Endothelial cell of umbilical vein (primary cell): ENCODE measurements around the gene FATE1. TPM values are rescaled to one million over a fixed set of nuclear protein-coding genes. Genes with fewer than 3 reads are reported as not detected.

Experiments
- BruUV-seq: library from RNA; stranded (reverse); fragments of 400-500 nt; replicated peaks from 2 replicates; lab custom pipeline; 2021; lab: Mats Ljungman, UMichigan
- CTCF ChIA-PET: fragments of 300-600, 350-600 bp; sonication (Branson Sonifier 250); formaldehyde crosslinking; loops from one replicate; lab custom pipeline; 2021; ENCODE audit warnings: antibody characterized with exemption, inconsistent platforms; lab: Charles Lee
- POLR2A ChIA-PET: fragments of 300-600, 350-600 bp; sonication (Branson Sonifier 250); formaldehyde crosslinking; loops from one replicate; lab custom pipeline; 2021; ENCODE audit warnings: antibody characterized with exemption, inconsistent platforms; lab: Charles Lee
- DNase-seq: peaks from one replicate; pipeline ENCODE4 v3.0.0-alpha.2; 2011; ENCODE audit warnings: low read depth, low spot score
- FAIRE-seq: peaks from 2 replicates; lab custom pipeline; 2011; peaks lifted over from hg19 to GRCh38; lab: Jason Lieb, UNC
- H2AFZ ChIP-seq: 2 replicates; pipeline ENCODE4 v1.6.0; 2012; ENCODE audit warnings: low read depth, low read length, control low read depth, inconsistent platforms
- H3K27ac ChIP-seq: 2 replicates; pipeline ENCODE4 v1.5.1; 2011; ENCODE audit warnings: low read depth, mild to moderate bottlenecking, control low read depth, low read length, moderate library complexity; ENCODE audit not compliant: insufficient read depth
- H3K27me3 ChIP-seq, 2 experiments: 2 replicates each; pipeline versions ENCODE4 v1.6.0 to v1.6.1; 2011; ENCODE audit warnings: low read length in 2 of 2, mixed read lengths in 1 of 2; ENCODE audit not compliant: control insufficient read depth in 2 of 2, insufficient read depth in 2 of 2
- H3K36me3 ChIP-seq, 2 experiments: 2 replicates in 1 of 2; 3 replicates in 1 of 2; pipeline ENCODE4 v1.5.1; 2011; ENCODE audit warnings: low read length in 2 of 2, mild to moderate bottlenecking in 1 of 2, moderate library complexity in 1 of 2; ENCODE audit not compliant: control insufficient read depth in 2 of 2, insufficient read depth in 2 of 2; ENCODE audit errors: extremely low read depth in 1 of 2
- H3K4me1 ChIP-seq: 3 replicates; pipeline ENCODE4 v1.5.1; 2011; ENCODE audit warnings: mild to moderate bottlenecking, low read length; ENCODE audit not compliant: control insufficient read depth, insufficient read depth; ENCODE audit errors: extremely low read depth
- H3K4me2 ChIP-seq: 2 replicates; pipeline ENCODE4 v1.6.1; 2011; ENCODE audit warnings: low read length, control low read depth, mixed read lengths; ENCODE audit not compliant: insufficient read depth
- H3K4me3 ChIP-seq, 3 experiments: fragments of 200-600 bp in 1 of 3; sonication (generic), shearing (Covaris generic) in 1 of 3; replicated peaks in 1 of 3; 2 replicates each; pipeline ENCODE4 v1.5.1; 2011 to 2016; ENCODE audit warnings: control low read depth in 3 of 3, low read length in 3 of 3, mild to moderate bottlenecking in 2 of 3, inconsistent platforms in 1 of 3, low read depth in 1 of 3, moderate library complexity in 1 of 3; ENCODE audit not compliant: insufficient read depth in 1 of 3
- H3K79me2 ChIP-seq: 2 replicates; pipeline ENCODE4 v1.6.0; 2012; ENCODE audit warnings: low read length, inconsistent platforms; ENCODE audit not compliant: control insufficient read depth, insufficient read depth
- H3K9ac ChIP-seq: replicated peaks from 2 replicates; pipeline ENCODE3; 2011; ENCODE audit warnings: low read length, control low read depth; ENCODE audit not compliant: insufficient read depth; ENCODE audit errors: extremely low read depth
- H3K9me1 ChIP-seq: replicated peaks from 3 replicates; pipeline ENCODE4 v1.6.0; 2011; ENCODE audit warnings: mild to moderate bottlenecking, low read length; ENCODE audit not compliant: control insufficient read depth, insufficient read depth; ENCODE audit errors: extremely low read depth
- H3K9me3 ChIP-seq: replicated peaks from 2 replicates; pipeline ENCODE4 v1.5.1; 2012; ENCODE audit warnings: low read length, inconsistent platforms; ENCODE audit not compliant: control insufficient read depth, insufficient read depth
- H4K20me1 ChIP-seq: replicated peaks from 2 replicates; pipeline ENCODE3; 2011; ENCODE audit warnings: mild to moderate bottlenecking, low read length; ENCODE audit not compliant: control insufficient read depth, insufficient read depth; ENCODE audit errors: extremely low read depth
- CTCF ChIP-seq, 2 donors: IDR thresholded peaks; 1 replicate in 1 of 2; 2 replicates in 1 of 2; pipeline ENCODE4 v1.5.1; 2011; ENCODE audit warnings: low read length in 2 of 2, mild to moderate bottlenecking in 2 of 2, moderate library complexity in 2 of 2, control low read depth in 1 of 2, inconsistent platforms in 1 of 2, low read depth in 1 of 2; ENCODE audit not compliant: insufficient read depth in 1 of 2; ENCODE audit errors: extremely low read depth in 1 of 2
- EZH2 ChIP-seq: IDR thresholded peaks from 2 replicates; pipeline ENCODE4 v1.6.1; 2012; ENCODE audit warnings: borderline replicate concordance, low read depth, mild to moderate bottlenecking, moderate library complexity, low read length, inconsistent platforms; ENCODE audit not compliant: severe bottlenecking
- FOS ChIP-seq: IDR thresholded peaks from 2 replicates; pipeline ENCODE4 v1.6.1; 2011; ENCODE audit warnings: mild to moderate bottlenecking, low read length, moderate library complexity, borderline replicate concordance; ENCODE audit not compliant: insufficient read depth
- GATA2 ChIP-seq: IDR thresholded peaks from 2 replicates; pipeline ENCODE4 v1.7.0; 2011; ENCODE audit warnings: low read depth, mild to moderate bottlenecking, moderate library complexity, mixed read lengths, low read length; ENCODE audit not compliant: insufficient read length, insufficient read depth
- JUN ChIP-seq: IDR thresholded peaks from 2 replicates; pipeline ENCODE4 v1.6.1; 2011; ENCODE audit warnings: borderline replicate concordance, low read depth; ENCODE audit not compliant: insufficient read length, insufficient read depth
- MAX ChIP-seq: IDR thresholded peaks from 2 replicates; pipeline ENCODE4 v1.6.1; 2011; ENCODE audit not compliant: insufficient read depth, insufficient read length
- MYC ChIP-seq: IDR thresholded peaks from one replicate; pipeline ENCODE4 v1.6.1; 2011; ENCODE audit warnings: mild to moderate bottlenecking, low read depth, low read length
- POLR2A ChIP-seq: IDR thresholded peaks from 2 replicates; pipeline ENCODE4 v1.6.1; 2012; ENCODE audit warnings: low read depth, mild to moderate bottlenecking, control low read depth, low read length
- POLR2AphosphoS5 ChIP-seq: IDR thresholded peaks from 2 replicates; pipeline ENCODE4 v1.6.1; 2012; ENCODE audit warnings: low read depth, mild to moderate bottlenecking, control low read depth, low read length, moderate library complexity; ENCODE audit not compliant: insufficient read depth
- dilution Hi-C: fragments of 300-500 bp; cut with MboI; formaldehyde crosslinking; loops from one replicate; pipeline ENCODE4 v1.15.0; 2019; ENCODE audit warnings: low sequenced_read_pairs; ENCODE audit not compliant: extremely low pct_ligation_motif_present
- intact Hi-C: fragments of 100-400 bp; cut with micrococcal nuclease; formaldehyde crosslinking; loops from one replicate; pipeline ENCODE4 v1.10.0; 2022
- polyA plus RNA-seq, 4 experiments: library from polyadenylated mRNA; depleted of rRNA in 3 of 4; stranded (reverse) in 3 of 4; unstranded in 1 of 4; fragments of >200 nt; gene quantifications; 2 replicates each; pipeline versions ENCODE4 v1.2.1 to v1.2.3, GENCODE V29; 2011 to 2012; ENCODE audit warnings: missing spikeins in 1 of 4
- total RNA-seq: library from RNA; stranded (reverse); gene quantifications from 2 replicates; pipeline ENCODE4 v1.2.3, GENCODE V29; 2021

Gene FATE1
- total and polyA plus RNA-seq, 2 donors (not counting 3 experiments of a cell fraction or from before 2014, with no cell fraction given), result not detected

GRCh38 chrX:151734446-151734845 lies 18.6 kb downstream of the FATE1 start, which contains the start of gene CNGA2:
CNGA2 (plus strand) TSS chrX:151734746; CDS start chrX:151738484, 3,738 bp downstream.
- no peaks in the 10 kb centered on the region for H3K9me3 ChIP-seq
- DNase-seq, result no peak
- no TSS peak for BruUV-seq
- dilution Hi-C loops (no loop called here), intact Hi-C loops (no loop called here)
- POLR2A ChIA-PET, result no interaction called here
- no peak within 1 kb of the TSS for H3K4me3 ChIP-seq
- H4K20me1 ChIP-seq, result no peaks in the 10 kb centered on the region
- no peaks in the 10 kb centered on the region for H3K4me1 ChIP-seq
- H3K27me3 ChIP-seq, result no peaks in the 10 kb centered on the region
- FAIRE-seq, result no peak
- no peak within 1 kb of the TSS for H3K9ac ChIP-seq
- no peak for TF ChIP-seq FOS
- TF ChIP-seq MAX, result no peak
- no peak for TF ChIP-seq MYC
- no peak for TF ChIP-seq CTCF (IDR thresholded peaks at IDR 0.05; ENCODE audit: extremely low read depth in 1 of 2, insufficient read depth in 1 of 2, low read depth in 1 of 2, low read length in 2 of 2)
- TF ChIP-seq GATA2, result no peak
- TF ChIP-seq POLR2AphosphoS5, result no peak
- no peak for TF ChIP-seq JUN
- no peak for TF ChIP-seq EZH2
- TF ChIP-seq POLR2A, result no peak
- no peak within 1 kb of the TSS for H3K4me2 ChIP-seq
- H3K36me3 ChIP-seq, result no peaks in the 10 kb centered on the region
- H3K9me1 ChIP-seq, result no peaks in the 10 kb centered on the region
- no peak within 1 kb of the TSS for H3K27ac ChIP-seq
- H2AFZ ChIP-seq, result no peak within 1 kb of the TSS
- CTCF ChIA-PET, result no interaction called here
- H3K79me2 ChIP-seq, result no peaks in the 10 kb centered on the region
